Stomach smooth muscle (tissue), 2 donors: ENCODE data around the gene TSKU.

Experiments used
- H3K27ac ChIP-seq: one replicate; pipeline ENCODE4 v1.7.0; 2013; ENCODE audit warnings: mild to moderate bottlenecking, low read length, inconsistent platforms
- H3K27me3 ChIP-seq, 2 donors: one replicate each; pipeline ENCODE4 v1.7.0; 2013; ENCODE audit warnings: low read length in 2 of 2; ENCODE audit not compliant: insufficient read depth in 2 of 2, control insufficient read depth in 1 of 2
- H3K36me3 ChIP-seq, 2 donors: one replicate each; pipeline ENCODE4 v1.7.0; 2013; ENCODE audit warnings: low read length in 2 of 2; ENCODE audit not compliant: control insufficient read depth in 2 of 2, insufficient read depth in 2 of 2
- H3K4me1 ChIP-seq: one replicate; pipeline ENCODE4 v1.7.0; 2013; ENCODE audit warnings: low read length; ENCODE audit not compliant: control insufficient read depth, insufficient read depth
- H3K4me3 ChIP-seq, 2 donors: one replicate each; pipeline ENCODE4 v1.7.0; 2013; ENCODE audit warnings: low read length in 2 of 2
- H3K9ac ChIP-seq, 2 donors: one replicate each; pipeline ENCODE4 v1.7.0; 2013; ENCODE audit warnings: low read length in 2 of 2, mild to moderate bottlenecking in 1 of 2
- H3K9me3 ChIP-seq, 2 donors: one replicate each; pipeline ENCODE4 v1.7.0; 2013; ENCODE audit warnings: low read length in 2 of 2; ENCODE audit not compliant: control insufficient read depth in 2 of 2
- donor health status: healthy.
- donor health status: Pancreatic carcinoma.

Gene TSKU

GRCh38 chr11:76791861-76792260 lies 8.7 kb downstream of the TSKU start:
- Histone ChIP-seq H3K27ac (no peak overlapping the region), H3K9ac (no peak overlapping the region), H3K9me3 (no peaks in the 10 kb centered on the region), H3K27me3 (no peaks in the 10 kb centered on the region), H3K36me3 (peaks cover 0 to 2% of the 10 kb centered on the region in 2 donors), H3K4me1 (peaks cover 17% of the 10 kb centered on the region), H3K4me3 (no peak overlapping the region)

DNA sequence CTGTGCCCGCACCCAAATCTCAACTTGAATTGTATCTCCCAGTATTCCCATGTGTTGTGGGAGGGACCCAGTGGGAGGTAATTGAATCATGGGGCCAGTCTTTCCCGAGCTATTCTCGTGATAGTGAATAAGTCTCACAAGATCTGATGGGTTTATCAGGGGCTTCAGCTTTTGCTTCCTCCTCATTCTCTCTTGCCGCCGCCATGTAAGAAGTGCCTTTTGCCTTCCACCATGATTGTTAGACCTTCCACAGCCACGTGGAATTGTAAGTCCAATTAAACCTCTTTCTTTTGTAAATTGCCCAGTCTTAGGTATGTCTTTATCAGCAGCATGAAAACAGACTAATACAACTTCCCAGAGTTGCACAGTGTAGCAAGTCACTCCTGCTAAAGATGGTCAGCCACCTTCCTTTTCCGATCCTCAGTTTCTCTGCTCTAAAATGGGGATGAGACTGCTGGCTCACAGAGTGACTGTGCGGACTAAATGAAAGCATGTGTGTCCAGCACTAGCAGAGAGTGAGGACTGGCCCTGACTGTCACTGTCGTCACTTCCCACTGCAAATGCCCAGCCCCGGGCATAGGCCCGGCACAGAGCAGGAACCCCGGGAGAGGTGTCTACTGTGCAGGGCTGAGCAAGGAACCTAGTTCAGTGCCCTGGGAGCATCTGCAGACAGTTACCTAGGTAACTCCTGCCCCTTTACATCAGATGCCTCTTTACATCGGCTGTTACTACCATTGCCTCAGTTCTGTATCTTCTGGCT lies 9.5 kb downstream of the TSKU start:
- Histone ChIP-seq H3K9me3 (no peaks in the 10 kb centered on the region), H3K27ac (no peak overlapping the region), H3K9ac (no peak overlapping the region), H3K4me1 (peaks cover 13% of the 10 kb centered on the region), H3K36me3 (peaks cover 0 to 2% of the 10 kb centered on the region in 2 donors), H3K27me3 (no peaks in the 10 kb centered on the region), H3K4me3 (no peak overlapping the region)

- H3K4me1 ChIP-seq = peaks cover 10% of the 10 kb centered on the region
- H3K4me3 ChIP-seq = no peak overlapping the region
- H3K27ac ChIP-seq = no peak overlapping the region
Measured at GRCh38 chr11:76793391-76794291, 10.5 kb downstream of the TSKU start.

DNA sequence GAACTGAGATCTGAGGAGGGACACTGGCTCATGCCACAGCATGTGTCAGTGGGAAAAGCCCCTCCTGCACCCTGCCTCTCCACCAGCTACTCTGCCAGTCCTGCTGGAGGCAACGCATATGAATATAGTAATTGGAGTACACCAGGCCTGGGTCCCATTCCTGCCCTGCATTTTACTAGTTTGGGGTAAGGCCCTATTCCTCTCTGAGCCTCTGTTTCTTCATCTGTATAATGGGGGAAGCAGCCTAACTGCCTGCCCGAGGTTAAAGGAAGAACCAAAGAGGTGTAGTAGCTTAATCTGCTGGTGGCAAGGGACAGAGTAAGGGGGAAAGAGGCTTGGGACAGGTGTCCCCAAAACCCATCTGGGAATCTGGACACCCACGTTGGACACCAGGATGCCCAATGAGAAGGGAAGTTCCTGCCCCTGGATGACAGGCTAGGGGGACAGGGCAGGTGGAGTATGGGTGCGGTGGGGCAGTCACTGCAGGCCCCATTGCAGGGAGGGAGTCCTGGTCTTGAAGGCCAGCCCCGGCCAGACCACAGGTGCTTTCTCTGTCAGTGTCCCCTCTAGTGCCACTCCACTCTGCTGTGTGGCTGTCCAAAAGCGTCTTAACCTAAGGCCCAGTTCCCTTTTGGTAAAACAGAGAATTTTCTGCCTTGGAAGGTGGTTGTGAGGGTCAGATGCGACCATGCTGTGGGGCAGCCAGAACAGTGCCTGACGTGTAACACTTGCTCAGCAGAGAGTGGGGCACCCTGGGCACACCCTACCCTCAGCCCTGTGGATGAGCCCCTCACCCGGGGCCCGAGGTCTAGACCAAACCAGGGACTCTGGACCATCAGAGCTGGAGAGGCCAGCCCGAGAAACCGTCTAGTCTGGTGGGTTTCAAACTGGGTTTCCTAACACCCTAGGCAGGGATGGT lies 11.5 kb downstream of the TSKU start:
- Histone ChIP-seq H3K4me3 (no peak overlapping the region), H3K9ac (no peak overlapping the region), H3K4me1 (peaks cover 18% of the 10 kb centered on the region), H3K27ac (no peak overlapping the region), H3K36me3 (peaks cover 0 to 2% of the 10 kb centered on the region in 2 donors), H3K27me3 (no peaks in the 10 kb centered on the region), H3K9me3 (no peaks in the 10 kb centered on the region)

More at GRCh38 chr11:76793391-76794291, 10.5 kb downstream of the TSKU start:
- no peaks in the 10 kb centered on the region for H3K27me3 ChIP-seq
- peaks cover 0 to 2% of the 10 kb centered on the region in 2 donors for H3K36me3 ChIP-seq
- no peak overlapping the region for H3K9ac ChIP-seq
- no peaks in the 10 kb centered on the region for H3K9me3 ChIP-seq

DNA sequence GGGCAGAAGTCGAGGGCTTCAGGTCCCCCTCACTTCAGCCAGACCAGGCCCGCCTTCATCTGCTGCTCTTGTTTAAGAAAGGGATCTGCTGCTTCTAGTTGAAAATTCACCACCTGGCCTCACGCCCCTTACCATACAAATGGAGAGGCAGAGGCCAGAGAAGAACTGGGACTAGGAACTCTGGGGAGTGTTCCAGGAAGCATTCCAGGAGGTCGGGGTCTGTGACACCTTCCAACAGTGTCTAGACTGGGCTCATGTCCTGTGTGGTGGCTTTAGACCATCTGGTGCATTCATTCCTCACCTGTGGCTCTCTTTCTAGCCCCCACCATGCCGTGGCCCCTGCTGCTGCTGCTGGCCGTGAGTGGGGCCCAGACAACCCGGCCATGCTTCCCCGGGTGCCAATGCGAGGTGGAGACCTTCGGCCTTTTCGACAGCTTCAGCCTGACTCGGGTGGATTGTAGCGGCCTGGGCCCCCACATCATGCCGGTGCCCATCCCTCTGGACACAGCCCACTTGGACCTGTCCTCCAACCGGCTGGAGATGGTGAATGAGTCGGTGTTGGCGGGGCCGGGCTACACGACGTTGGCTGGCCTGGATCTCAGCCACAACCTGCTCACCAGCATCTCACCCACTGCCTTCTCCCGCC lies 12.3 kb downstream of the TSKU start:
- Histone ChIP-seq H3K4me1 (peaks cover 18% of the 10 kb centered on the region), H3K9ac (no peak overlapping the region), H3K36me3 (peaks cover 0 to 2% of the 10 kb centered on the region in 2 donors)

GRCh38 chr11:76795936-76796441 lies 12.8 kb downstream of the TSKU start:
- peaks cover 18% of the 10 kb centered on the region for H3K4me1 ChIP-seq
- no peak overlapping the region for H3K4me3 ChIP-seq
- H3K27me3 ChIP-seq = no peaks in the 10 kb centered on the region
- no peaks in the 10 kb centered on the region for H3K9me3 ChIP-seq
- H3K27ac ChIP-seq = no peak overlapping the region
- no peak overlapping the region for H3K9ac ChIP-seq
- H3K36me3 ChIP-seq = peaks cover 0 to 2% of the 10 kb centered on the region in 2 donors

More for the DNA sequence above, 12.3 kb downstream of the TSKU start:
- Histone ChIP-seq H3K4me3 (no peak overlapping the region), H3K27me3 (no peaks in the 10 kb centered on the region), H3K27ac (no peak overlapping the region), H3K9me3 (no peaks in the 10 kb centered on the region)

GRCh38 chr11:76796511-76797198 lies 13.5 kb downstream of the TSKU start:
- peaks cover 0 to 2% of the 10 kb centered on the region in 2 donors for H3K36me3 ChIP-seq
- no peaks in the 10 kb centered on the region for H3K9me3 ChIP-seq
- no peak overlapping the region for H3K27ac ChIP-seq
- H3K27me3 ChIP-seq = no peaks in the 10 kb centered on the region
- H3K4me3 ChIP-seq = no peak overlapping the region
- H3K4me1 ChIP-seq = peaks cover 18% of the 10 kb centered on the region
- no peak overlapping the region for H3K9ac ChIP-seq

GRCh38 chr11:76797341-76798201 lies 14.4 kb downstream of the TSKU start:
- H3K9me3 ChIP-seq = no peaks in the 10 kb centered on the region
- no peaks in the 10 kb centered on the region for H3K27me3 ChIP-seq
- peaks cover 19% of the 10 kb centered on the region for H3K4me1 ChIP-seq
- H3K9ac ChIP-seq = no peak overlapping the region
- H3K36me3 ChIP-seq = peaks cover 0 to 2% of the 10 kb centered on the region in 2 donors
- no peak overlapping the region for H3K27ac ChIP-seq
- no peak overlapping the region for H3K4me3 ChIP-seq

DNA sequence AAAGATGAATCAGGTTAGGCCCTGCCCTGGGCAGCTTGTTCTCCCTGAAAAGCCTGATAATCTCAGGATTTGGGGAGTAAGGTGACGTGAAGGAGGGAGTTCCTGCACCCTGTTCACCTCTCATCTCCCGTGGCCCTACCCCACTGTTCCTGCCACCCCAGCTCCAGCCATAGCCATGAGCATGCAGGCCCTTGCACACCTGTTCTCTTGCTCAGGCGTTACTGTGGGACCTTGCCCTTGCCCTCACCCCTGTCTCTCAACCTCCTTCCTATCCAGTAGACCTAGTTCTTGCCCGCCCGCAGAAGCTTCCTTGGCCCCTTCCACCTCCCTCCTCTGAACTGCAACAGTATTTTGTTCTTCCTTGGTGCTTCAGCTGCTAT lies 15.0 kb downstream of the TSKU start:
- Histone ChIP-seq H3K27ac (no peak overlapping the region), H3K36me3 (peaks cover 0 to 2% of the 10 kb centered on the region in 2 donors), H3K9me3 (no peaks in the 10 kb centered on the region), H3K4me3 (no peak overlapping the region), H3K9ac (no peak overlapping the region), H3K4me1 (peaks cover 18% of the 10 kb centered on the region), H3K27me3 (no peaks in the 10 kb centered on the region)
